Measurements from ENCODE around the gene RAB40A. TPM values are rescaled to one million over a fixed set of nuclear protein-coding genes. Genes with fewer than 3 reads are reported as not detected.

The RAB40A gene
- total RNA-seq, 1 experiment from 2014 or later, result 0.04 TPM

DNA sequence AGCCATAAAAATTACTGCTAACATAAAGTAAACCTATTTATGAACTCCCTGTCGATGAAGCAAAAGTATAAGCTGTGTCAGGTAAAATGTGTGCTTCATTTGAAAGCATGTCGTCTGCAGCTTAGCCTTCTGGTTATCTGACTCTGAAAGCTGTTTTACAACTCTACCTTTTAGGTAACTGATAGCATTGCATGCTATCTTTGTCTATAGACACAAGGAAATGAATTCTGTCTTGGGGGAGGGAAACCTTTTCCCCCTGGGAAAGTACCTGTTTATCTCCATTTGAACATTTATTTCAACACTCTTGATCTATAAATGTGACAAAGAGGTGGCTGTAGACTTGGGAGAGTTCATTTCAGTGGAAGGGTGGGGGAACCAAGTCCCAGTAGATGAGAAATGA, 51.4 kb downstream of the RAB40A start:
- BruUV-seq (replicated peaks), result no TSS peak

DNA sequence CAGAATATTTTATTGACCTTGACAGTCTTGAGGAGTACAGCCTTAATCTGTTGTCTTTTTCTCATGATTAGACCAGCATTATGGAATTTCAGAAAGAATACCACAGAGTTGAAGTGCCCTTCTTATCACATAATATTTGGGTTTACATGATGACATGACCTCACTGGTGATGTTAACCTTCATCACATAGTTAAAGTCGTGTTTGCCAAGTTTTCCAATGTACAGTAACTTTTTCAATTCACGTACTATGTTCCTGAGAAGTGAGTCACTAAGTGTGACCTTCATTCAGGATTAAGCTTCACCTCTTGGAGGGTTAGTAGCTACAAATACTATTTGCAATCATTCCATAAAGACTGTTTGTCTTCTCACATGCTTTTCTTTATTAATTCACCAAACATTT, 52.1 kb downstream of the RAB40A start:
- no peak overlapping the region for H3K4me2 ChIP-seq (ENCODE audit: low read length)
- no peaks in the 10 kb centered on the region for H3K9me2 ChIP-seq (replicated peaks; ENCODE audit: low read length)
- no peak for TF ChIP-seq EZH2 (IDR thresholded peaks at IDR 0.05; ENCODE audit: low read length, unreplicated experiment)
- no peak overlapping the region for H3K27ac ChIP-seq (ENCODE audit: low read length)
- no peak overlapping the region for H3K4me3 ChIP-seq (ENCODE audit: low read length)
- no peak for ATAC-seq
- BruUV-seq (replicated peaks), result no TSS peak
- intact Hi-C loops (cut with micrococcal nuclease), result no loop called here
- ChIA-PET POLR2A (ENCODE audit: unreplicated experiment) (no interaction called here), CTCF (no interaction called here)
- DNase-seq, result no peak
- no peak overlapping the region for H3K9ac ChIP-seq (ENCODE audit: low read length)
- no peaks in the 10 kb centered on the region for H3F3A ChIP-seq (ENCODE audit: low read length, unreplicated experiment)
- no peak overlapping the region for H2AFZ ChIP-seq (ENCODE audit: low read length)
- H3K9me3 ChIP-seq (ENCODE audit: low read length), result no peaks in the 10 kb centered on the region
- no peaks in the 10 kb centered on the region for H3K79me2 ChIP-seq (ENCODE audit: low read length)
- no peaks in the 10 kb centered on the region for H3K4me1 ChIP-seq (ENCODE audit: insufficient read depth, low read length)
- no peaks in the 10 kb centered on the region for H3K36me3 ChIP-seq (ENCODE audit: low read depth, low read length)
- H3K27me3 ChIP-seq (ENCODE audit: low read length), result no peaks in the 10 kb centered on the region
- no peaks in the 10 kb centered on the region for H4K20me1 ChIP-seq (ENCODE audit: low read length)

More for the DNA sequence above, 51.4 kb downstream of the RAB40A start:
- H3F3A ChIP-seq (ENCODE audit: low read length, unreplicated experiment), result no peaks in the 10 kb centered on the region
- CTCF ChIA-PET, result no interaction called here
- H3K27ac ChIP-seq (ENCODE audit: low read length), result no peak overlapping the region
- no peak overlapping the region for H3K4me2 ChIP-seq (ENCODE audit: low read length)
- H3K9me2 ChIP-seq (replicated peaks; ENCODE audit: low read length), result no peaks in the 10 kb centered on the region
- H2AFZ ChIP-seq (ENCODE audit: low read length), result no peak overlapping the region
- no peak overlapping the region for H3K9ac ChIP-seq (ENCODE audit: low read length)
- H4K20me1 ChIP-seq (ENCODE audit: low read length), result no peaks in the 10 kb centered on the region
- ATAC-seq (no peak), DNase-seq (no peak)
- POLR2A ChIA-PET (ENCODE audit: unreplicated experiment), result no interaction called here
- no peaks in the 10 kb centered on the region for H3K79me2 ChIP-seq (ENCODE audit: low read length)
- TF ChIP-seq EZH2 (IDR thresholded peaks at IDR 0.05; ENCODE audit: low read length, unreplicated experiment) (no peak), EZH2phosphoT487 (IDR thresholded peaks at IDR 0.05; ENCODE audit: borderline replicate concordance, low read length) (no peak)
- TF ChIP-seq, protein P1, sequence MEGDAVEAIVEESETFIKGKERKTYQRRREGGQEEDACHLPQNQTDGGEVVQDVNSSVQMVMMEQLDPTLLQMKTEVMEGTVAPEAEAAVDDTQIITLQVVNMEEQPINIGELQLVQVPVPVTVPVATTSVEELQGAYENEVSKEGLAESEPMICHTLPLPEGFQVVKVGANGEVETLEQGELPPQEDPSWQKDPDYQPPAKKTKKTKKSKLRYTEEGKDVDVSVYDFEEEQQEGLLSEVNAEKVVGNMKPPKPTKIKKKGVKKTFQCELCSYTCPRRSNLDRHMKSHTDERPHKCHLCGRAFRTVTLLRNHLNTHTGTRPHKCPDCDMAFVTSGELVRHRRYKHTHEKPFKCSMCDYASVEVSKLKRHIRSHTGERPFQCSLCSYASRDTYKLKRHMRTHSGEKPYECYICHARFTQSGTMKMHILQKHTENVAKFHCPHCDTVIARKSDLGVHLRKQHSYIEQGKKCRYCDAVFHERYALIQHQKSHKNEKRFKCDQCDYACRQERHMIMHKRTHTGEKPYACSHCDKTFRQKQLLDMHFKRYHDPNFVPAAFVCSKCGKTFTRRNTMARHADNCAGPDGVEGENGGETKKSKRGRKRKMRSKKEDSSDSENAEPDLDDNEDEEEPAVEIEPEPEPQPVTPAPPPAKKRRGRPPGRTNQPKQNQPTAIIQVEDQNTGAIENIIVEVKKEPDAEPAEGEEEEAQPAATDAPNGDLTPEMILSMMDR (conservative IDR thresholded peaks at IDR 0.05; ENCODE audit: low read depth, low read length), result no peak
- intact Hi-C loops (cut with micrococcal nuclease), result no loop called here
- no peaks in the 10 kb centered on the region for H3K27me3 ChIP-seq (ENCODE audit: low read length)
- H3K36me3 ChIP-seq (ENCODE audit: low read depth, low read length), result no peaks in the 10 kb centered on the region
- H3K9me3 ChIP-seq (ENCODE audit: low read length), result no peaks in the 10 kb centered on the region
- H3K4me3 ChIP-seq (ENCODE audit: low read length), result no peak overlapping the region
- no peaks in the 10 kb centered on the region for H3K4me1 ChIP-seq (ENCODE audit: insufficient read depth, low read length)

DNA sequence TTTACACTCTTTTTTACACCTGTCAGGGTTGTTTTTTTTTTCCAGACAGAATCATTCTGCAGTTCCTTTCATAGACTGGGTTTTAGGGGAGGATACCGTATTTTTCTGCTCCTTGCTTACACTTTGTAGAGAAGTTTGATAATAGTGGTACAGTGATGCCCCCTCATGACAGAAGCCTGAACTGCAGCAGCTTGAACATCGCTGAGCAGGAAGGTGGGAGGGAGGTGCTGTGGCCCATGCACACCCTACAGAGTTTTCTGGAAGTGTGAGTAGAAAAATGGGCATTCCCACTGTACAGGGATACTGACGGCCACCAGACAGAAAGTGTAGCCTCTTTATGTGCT, 54.5 kb downstream of the RAB40A start:
- H3K27me3 ChIP-seq (ENCODE audit: low read length), result no peaks in the 10 kb centered on the region
- no peaks in the 10 kb centered on the region for H3K9me2 ChIP-seq (replicated peaks; ENCODE audit: low read length)
- BruUV-seq (replicated peaks), result no TSS peak
- no peaks in the 10 kb centered on the region for H3K4me1 ChIP-seq (ENCODE audit: insufficient read depth, low read length)
- H3K79me2 ChIP-seq (ENCODE audit: low read length), result no peaks in the 10 kb centered on the region
- H3F3A ChIP-seq (ENCODE audit: low read length, unreplicated experiment), result no peaks in the 10 kb centered on the region
- no peaks in the 10 kb centered on the region for H3K36me3 ChIP-seq (ENCODE audit: low read depth, low read length)
- H3K27ac ChIP-seq (ENCODE audit: low read length), result no peak overlapping the region
- intact Hi-C loops (cut with micrococcal nuclease), result loop anchor here (1.0 to 5.0 kb wide), 5 partner anchors 67 to 512 kb away; partner anchors contain the start of gene TCEAL9
- TF ChIP-seq EZH2phosphoT487 (IDR thresholded peaks at IDR 0.05; ENCODE audit: borderline replicate concordance, low read length) (no peak), EZH2 (IDR thresholded peaks at IDR 0.05; ENCODE audit: low read length, unreplicated experiment) (no peak)
- TF ChIP-seq, protein P1 (conservative IDR thresholded peaks at IDR 0.05; ENCODE audit: low read depth, low read length), result peak; percentile 78
- DNase-seq (peak; percentile 88), ATAC-seq (peak; percentile 90)
- no peaks in the 10 kb centered on the region for H4K20me1 ChIP-seq (ENCODE audit: low read length)
- ChIA-PET CTCF (interaction anchor here (0.7 to 2.0 kb wide), 5 partner anchors 92 to 254 kb away, joined by 4 to 11 read pairs (median 5); partner anchors contain the start of gene TCEAL9), POLR2A (ENCODE audit: unreplicated experiment) (no interaction called here)
- H3K4me3 ChIP-seq (ENCODE audit: low read length), result peak overlapping the region; percentile 65
- no peak overlapping the region for H3K9ac ChIP-seq (ENCODE audit: low read length)
- peak overlapping the region; percentile 84 for H2AFZ ChIP-seq (ENCODE audit: low read length)
- H3K9me3 ChIP-seq (ENCODE audit: low read length), result no peaks in the 10 kb centered on the region
- peak overlapping the region; percentile 96 for H3K4me2 ChIP-seq (ENCODE audit: low read length)
